Glutamatergic neuron (in vitro differentiated cells): ENCODE data around the gene DPF3. TPM values are rescaled to one million over a fixed set of nuclear protein-coding genes. Genes with fewer than 3 reads are reported as not detected.

Experiments
- DNase-seq: peaks from one replicate; pipeline ENCODE4 v3.0.0; 2022
- H3K27ac Mint-ChIP-seq: one replicate; pipeline ENCODE4 v1.8.0; 2020; ENCODE audit warnings: mild to moderate bottlenecking, mixed read lengths, inconsistent platforms; ENCODE audit not compliant: unreplicated experiment
- H3K27me3 Mint-ChIP-seq: one replicate; pipeline ENCODE4 v1.8.0; 2020; ENCODE audit warnings: mild to moderate bottlenecking, moderate library complexity, mixed read lengths, inconsistent platforms; ENCODE audit not compliant: unreplicated experiment
- H3K36me3 Mint-ChIP-seq: one replicate; pipeline ENCODE4 v1.8.0; 2020; ENCODE audit warnings: mild to moderate bottlenecking, mixed read lengths, inconsistent platforms; ENCODE audit not compliant: unreplicated experiment
- H3K4me1 Mint-ChIP-seq: one replicate; pipeline ENCODE4 v1.8.0; 2020; ENCODE audit warnings: mild to moderate bottlenecking, low read depth, mixed read lengths, inconsistent platforms; ENCODE audit not compliant: unreplicated experiment
- H3K4me3 Mint-ChIP-seq: one replicate; pipeline ENCODE4 v1.8.0; 2020; ENCODE audit warnings: mild to moderate bottlenecking, mixed read lengths, inconsistent platforms; ENCODE audit not compliant: unreplicated experiment
- H3K9me3 Mint-ChIP-seq: one replicate; pipeline ENCODE4 v1.8.0; 2020; ENCODE audit warnings: mild to moderate bottlenecking, moderate library complexity, mixed read lengths, inconsistent platforms; ENCODE audit not compliant: unreplicated experiment
- CTCF ChIP-seq: fragments of 200-600 bp; sonication (generic); IDR thresholded peaks from one replicate; pipeline ENCODE4 v1.5.0; 2021; ENCODE audit not compliant: partially characterized antibody, unreplicated experiment
- total RNA-seq: library from RNA; stranded (reverse); fragmentation: NEBNext Ultra II Directional; extraction: Animal tissue kit (Norgen Biotek cat#: 25700); gene quantifications from one replicate; pipeline ENCODE4 v1.2.1, GENCODE V29; 2021; ENCODE audit not compliant: unreplicated experiment

DPF3 gene
- total RNA-seq, 1 donor from 2014 or later = 13.7 TPM

GRCh38 chr14:72901361-72901760 lies 7.5 kb upstream of the DPF3 start:
- TF ChIP-seq CTCF = no peak
- Mint-ChIP-seq H3K27me3 (peaks cover 4% of the 10 kb centered on the region), H3K9me3 (peaks cover 2% of the 10 kb centered on the region), H3K27ac (no peak overlapping the region), H3K4me3 (no peak overlapping the region), H3K4me1 (no peaks in the 10 kb centered on the region), H3K36me3 (no peaks in the 10 kb centered on the region)
- no peak for DNase-seq

- no peak overlapping the region for H3K27ac Mint-ChIP-seq
- no peaks in the 10 kb centered on the region for H3K4me1 Mint-ChIP-seq
- no peak for DNase-seq
- no peaks in the 10 kb centered on the region for H3K36me3 Mint-ChIP-seq
- TF ChIP-seq CTCF = no peak
- no peak overlapping the region for H3K4me3 Mint-ChIP-seq
- peaks cover 8% of the 10 kb centered on the region for H3K27me3 Mint-ChIP-seq
- peaks cover 7% of the 10 kb centered on the region for H3K9me3 Mint-ChIP-seq
Measured at GRCh38 chr14:72898448-72898847, 4.5 kb upstream of the DPF3 start.

DNA sequence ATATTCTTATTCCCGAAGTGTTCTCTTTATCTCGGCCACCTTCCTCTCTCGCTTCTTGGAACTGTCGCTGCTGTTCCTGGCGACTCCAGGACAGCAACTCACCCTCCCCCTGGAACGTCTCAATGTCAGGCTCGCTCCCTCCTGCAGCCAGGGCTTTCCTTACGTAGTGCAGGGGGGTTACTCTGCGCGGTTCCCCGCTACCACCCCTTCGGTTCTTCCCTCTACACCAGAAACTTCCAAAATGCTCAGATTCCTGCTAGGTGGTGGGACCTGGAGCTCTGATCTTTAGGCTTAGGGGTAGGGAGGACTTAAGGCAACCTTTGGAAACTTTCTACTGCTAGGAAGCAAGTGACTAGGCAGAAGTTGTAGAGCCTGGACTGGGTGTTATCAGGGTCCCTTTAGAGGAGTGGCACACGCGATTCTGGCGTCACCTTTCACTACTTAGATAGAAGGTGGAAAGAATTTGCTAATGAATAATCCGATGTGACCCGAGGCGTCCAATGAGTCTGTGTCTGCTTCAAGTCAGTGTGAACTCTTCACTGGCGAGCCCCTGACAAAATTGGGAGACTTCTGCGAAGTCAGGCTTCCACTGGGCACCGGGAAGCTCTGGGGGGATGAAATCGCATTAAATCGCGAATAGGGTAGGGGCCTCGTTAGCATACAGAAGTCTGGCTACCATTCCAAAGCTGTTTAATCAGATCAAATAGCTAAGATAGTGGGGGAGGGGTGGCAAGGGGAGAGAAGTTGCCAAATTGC lies 900 bp upstream of the DPF3 start:
- Mint-ChIP-seq H3K9me3 (peaks cover 5% of the 10 kb centered on the region), H3K4me1 (peaks cover 10% of the 10 kb centered on the region), H3K27ac (no peak overlapping the region), H3K36me3 (no peaks in the 10 kb centered on the region), H3K27me3 (peaks cover 5% of the 10 kb centered on the region), H3K4me3 (peak overlapping the region; percentile 99)
- no peak for DNase-seq
- TF ChIP-seq CTCF = no peak

DNA sequence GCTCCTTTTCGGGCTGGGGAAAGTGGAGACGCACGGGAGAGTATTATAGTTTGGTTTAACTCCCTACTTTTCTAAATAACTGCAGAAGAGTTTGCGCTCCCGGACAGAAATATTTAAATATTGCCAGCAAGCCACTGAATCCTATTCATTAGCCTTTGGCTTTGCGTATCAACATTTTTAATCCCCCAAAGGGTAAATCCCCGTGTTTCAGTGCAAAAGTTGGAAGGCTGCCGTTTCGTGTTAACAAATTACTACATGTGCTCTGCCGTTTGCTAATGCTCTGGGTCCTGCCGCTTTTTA lies 372 bp upstream of the DPF3 start:
- H3K27me3 Mint-ChIP-seq = peaks cover 5% of the 10 kb centered on the region
- H3K4me3 Mint-ChIP-seq = peak overlapping the region; percentile 99
- no peak overlapping the region for H3K27ac Mint-ChIP-seq
- H3K9me3 Mint-ChIP-seq = peaks cover 5% of the 10 kb centered on the region
- H3K36me3 Mint-ChIP-seq = no peaks in the 10 kb centered on the region
- peaks cover 12% of the 10 kb centered on the region for H3K4me1 Mint-ChIP-seq
- no peak for DNase-seq
- TF ChIP-seq CTCF = no peak

DNA sequence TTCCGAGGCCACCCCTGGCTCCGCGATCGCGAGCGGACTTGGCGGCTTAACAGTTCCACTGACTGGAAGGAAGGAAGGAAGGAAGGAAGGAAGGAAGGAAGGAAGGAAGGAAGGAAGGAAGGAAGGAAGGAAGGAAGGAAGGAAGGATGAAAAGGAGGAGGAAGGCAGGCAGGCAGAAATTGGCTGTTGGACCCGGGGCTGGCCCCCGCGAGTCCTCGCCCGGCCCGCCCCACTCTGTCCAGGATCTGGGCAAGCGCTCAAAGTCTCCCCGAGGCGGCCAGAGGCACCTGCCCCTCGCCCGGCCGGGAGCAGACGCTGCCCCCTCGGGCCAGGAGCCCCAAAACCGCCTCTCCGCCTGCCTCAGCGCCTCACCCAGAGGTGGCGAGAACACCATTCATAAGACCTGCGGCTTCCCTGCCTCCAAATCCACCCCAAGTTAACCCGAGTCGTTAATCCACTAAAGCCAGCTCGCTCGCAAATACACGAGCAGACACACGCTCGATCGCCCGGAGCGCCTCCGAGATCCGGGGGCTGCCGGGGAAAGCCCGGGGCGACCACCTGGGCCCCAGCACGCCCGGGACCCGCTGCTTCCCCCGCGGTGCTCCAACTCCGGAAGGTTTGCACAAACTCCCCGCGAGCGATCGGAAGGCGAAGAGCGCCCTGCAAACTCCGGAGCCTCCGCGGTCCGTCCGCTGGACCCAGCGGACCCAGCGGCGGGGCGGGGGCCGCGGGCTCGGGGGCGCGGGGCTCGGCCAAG lies 844 bp downstream of the DPF3 start:
- peak; percentile 55 for DNase-seq
- Mint-ChIP-seq H3K27ac (peak overlapping the region; percentile 56), H3K4me3 (peak overlapping the region; percentile 96), H3K4me1 (peaks cover 22% of the 10 kb centered on the region), H3K9me3 (peaks cover 7% of the 10 kb centered on the region), H3K27me3 (peaks cover 5% of the 10 kb centered on the region), H3K36me3 (no peaks in the 10 kb centered on the region)
- TF ChIP-seq CTCF = no peak
